GM12878 (cell line): Measurements from ENCODE around the gene CARD19. TPM values are rescaled to one million over a fixed set of nuclear protein-coding genes. Genes with fewer than 3 reads are reported as not detected.

Experiments
- ASH2L ChIP-seq: fragments of 300-600, 200-600 bp; sonication (generic); IDR thresholded peaks from 2 replicates; pipeline ENCODE4 v1.6.1; 2017; ENCODE audit warnings: low read depth, mild to moderate bottlenecking, borderline replicate concordance
- ATF2 ChIP-seq: IDR thresholded peaks from 2 replicates; pipeline ENCODE4 v1.6.1; 2012; ENCODE audit warnings: low read length, inconsistent platforms
- BACH1 ChIP-seq: fragments of 450-650 bp; IDR thresholded peaks from 2 replicates; pipeline ENCODE4 v1.6.1; 2017; ENCODE audit warnings: mild to moderate bottlenecking, borderline replicate concordance
- BCL11A ChIP-seq: IDR thresholded peaks from 2 replicates; pipeline ENCODE4 v1.6.1; 2011; ENCODE audit warnings: low read depth, low read length
- BCL3 ChIP-seq: IDR thresholded peaks from 2 replicates; pipeline ENCODE4 v1.6.1; 2011; ENCODE audit warnings: borderline replicate concordance, low read depth, mild to moderate bottlenecking, moderate library complexity, low read length; ENCODE audit not compliant: insufficient read depth, poor library complexity, severe bottlenecking
- BCLAF1 ChIP-seq: fragments of 450-650 bp; IDR thresholded peaks from 2 replicates; pipeline ENCODE4 v1.6.1; 2017; ENCODE audit warnings: antibody characterized with exemption, mild to moderate bottlenecking, moderate library complexity
- BRCA1 ChIP-seq: IDR thresholded peaks from 2 replicates; pipeline ENCODE4 v1.6.1; 2011; ENCODE audit warnings: low read depth, low read length, improper control_type of control experiment
- ESRRA ChIP-seq: IDR thresholded peaks from 2 replicates; pipeline ENCODE4 v1.6.1; 2012; ENCODE audit warnings: mild to moderate bottlenecking, low read length, improper control_type of control experiment
- ETV6 ChIP-seq, 2 experiments: fragments of 450-650 bp in 1 of 2; IDR thresholded peaks in 1 of 2; conservative IDR thresholded peaks in 1 of 2; 2 replicates each; pipeline ENCODE4 v1.6.1; 2014; ENCODE audit warnings: antibody characterized with exemption in 1 of 2, borderline replicate concordance in 1 of 2, low read depth in 1 of 2, mild to moderate bottlenecking in 1 of 2, moderate library complexity in 1 of 2
- HCFC1 ChIP-seq: fragments of 150-350 bp; IDR thresholded peaks from 2 replicates; pipeline ENCODE4 v1.6.1; 2014; ENCODE audit warnings: low read length
- HDGF ChIP-seq: fragments of 450-650 bp; IDR thresholded peaks from 2 replicates; pipeline ENCODE4 v1.6.1; 2016; ENCODE audit warnings: antibody characterized with exemption
- JUNB ChIP-seq: IDR thresholded peaks from 2 replicates; pipeline ENCODE4 v1.6.1; 2016; ENCODE audit warnings: antibody characterized with exemption, mild to moderate bottlenecking
- NFYB ChIP-seq: IDR thresholded peaks from 2 replicates; pipeline ENCODE4 v1.6.1; 2011; ENCODE audit warnings: low read depth, mild to moderate bottlenecking, low read length, improper control_type of control experiment, moderate library complexity; ENCODE audit not compliant: insufficient read depth
- PKNOX1 ChIP-seq: fragments of 450-650 bp; IDR thresholded peaks from 2 replicates; pipeline ENCODE4 v1.6.1; 2016; ENCODE audit warnings: mild to moderate bottlenecking
- SP1 ChIP-seq: IDR thresholded peaks from one replicate; pipeline ENCODE4 v1.6.1; 2011; ENCODE audit warnings: low read depth, low read length
- SREBF1 ChIP-seq: IDR thresholded peaks from 2 replicates; pipeline ENCODE4 v1.6.1; 2012; ENCODE audit warnings: mild to moderate bottlenecking, low read length
- SREBF2 ChIP-seq: IDR thresholded peaks from 2 replicates; pipeline ENCODE4 v1.6.1; 2012; ENCODE audit warnings: mild to moderate bottlenecking, low read length
- TAF1 ChIP-seq: IDR thresholded peaks from 2 replicates; pipeline ENCODE4 v1.6.1; 2011; ENCODE audit warnings: mild to moderate bottlenecking, low read depth, low read length, borderline replicate concordance
- TCF12 ChIP-seq: IDR thresholded peaks from 2 replicates; pipeline ENCODE4 v1.6.1; 2011; ENCODE audit warnings: low read depth, mild to moderate bottlenecking, low read length
- TCF3 ChIP-seq: IDR thresholded peaks from 2 replicates; pipeline ENCODE4 v1.6.1; 2012; ENCODE audit warnings: low read depth, mild to moderate bottlenecking, low read length, borderline replicate concordance; ENCODE audit not compliant: insufficient read depth
- ZBED1 ChIP-seq: IDR thresholded peaks from 2 replicates; pipeline ENCODE4 v1.6.1; 2016; ENCODE audit warnings: borderline replicate concordance
- ZNF217 ChIP-seq: fragments of 450-650 bp; IDR thresholded peaks from 2 replicates; pipeline ENCODE4 v1.6.1; 2017; ENCODE audit warnings: antibody characterized with exemption, mild to moderate bottlenecking
- polyA plus RNA-seq, 11 experiments: library from polyadenylated mRNA; depleted of rRNA in 4 of 11; unstranded in 6 of 11; stranded (reverse) in 5 of 11; fragments of >200 nt; fragmentation: Nextera tagmentation in 4 of 11; fragmentation: Illumina TruSeq in 1 of 11; extraction: Ambion mirVana in 4 of 11; extraction: Trizol in 1 of 11; gene quantifications; 1 replicate in 1 of 11; 2 replicates in 10 of 11; pipeline versions ENCODE4 v1.2.1 to v1.2.3, GENCODE V29; 2011 to 2016; ENCODE audit warnings: inconsistent platforms in 2 of 11, missing spikeins in 2 of 11, low read depth in 1 of 11
- total RNA-seq, 4 experiments: library from RNA; depleted of rRNA in 3 of 4; stranded (reverse); fragments of >200 nt in 3 of 4; fragmentation: Illumina TruSeq in 1 of 4; extraction: Trizol in 1 of 4; gene quantifications; 2 replicates each; pipeline versions ENCODE4 v1.2.1 to v1.2.3, GENCODE V29; 2013 to 2021

Gene CARD19
- total and polyA plus RNA-seq, 10 of the 15 experiments (the other 5 are each of a cell fraction or from before 2014, with no cell fraction given), result 0.61 to 41.6 (median 19.9) TPM

GRCh38 chr9:93133681-93134014, 37.6 kb downstream of the CARD19 start (continued):
- no peak for TF ChIP-seq BRCA1
- TF ChIP-seq SREBF2, result no peak
- no peak for TF ChIP-seq NFYB
- TF ChIP-seq ETV6 (conservative IDR thresholded peaks at IDR 0.05 in 1 of 2, IDR thresholded peaks at IDR 0.05 in 1 of 2; ENCODE audit: borderline replicate concordance in 1 of 2, low read depth in 1 of 2), result no peak
- TF ChIP-seq JUNB, result no peak
- 0 out of 2 replicates have a peak, but pooled peaks have one; percentile 74 for TF ChIP-seq TCF3
- no peak for TF ChIP-seq SREBF1
- TF ChIP-seq ASH2L, result no peak
- TF ChIP-seq HDGF, result no peak
- no peak for TF ChIP-seq ZNF217
- peak; percentile 43; the same call in 1 of the 2 replicates for TF ChIP-seq BACH1
- TF ChIP-seq BCL11A, result no peak
- no peak for TF ChIP-seq ESRRA
- TF ChIP-seq TCF12, result peak; percentile 90; the same call in 1 of the 2 replicates
- TF ChIP-seq SP1, result peak; percentile 6
- TF ChIP-seq HCFC1, result no peak
- no peak for TF ChIP-seq TAF1
- 0 out of 2 replicates have a peak, but pooled peaks have one; percentile 40 for TF ChIP-seq BCLAF1
- TF ChIP-seq PKNOX1, result no peak
- TF ChIP-seq ATF2, result no peak
- no peak for TF ChIP-seq BCL3
- TF ChIP-seq ZBED1, result no peak
